PC-3 (cell line): ENCODE measurements around the gene RNF38. TPM values are rescaled to one million over a fixed set of nuclear protein-coding genes. Genes with fewer than 3 reads are reported as not detected.

Experiments
- ATAC-seq: fragments of 200-7000 bp; cut with Tn5 transposase; 2 replicates; pipeline ENCODE4 v1.9.1; 2020; ENCODE audit warnings: mild to moderate bottlenecking, moderate library complexity
- BruUV-seq: library from RNA; stranded (reverse); fragments of 400-500 nt; replicated peaks from 2 replicates; lab custom pipeline; 2021; lab: Mats Ljungman, UMichigan
- CTCF ChIA-PET: fragments of 300-600 bp; sonication (Branson Sonifier 250); formaldehyde crosslinking; loops from one replicate; lab custom pipeline; 2022; ENCODE audit warnings: antibody characterized with exemption; lab: Charles Lee
- POLR2A ChIA-PET: fragments of 300-600 bp; sonication (Branson Sonifier 250); formaldehyde crosslinking; loops from one replicate; lab custom pipeline; 2022; ENCODE audit warnings: antibody characterized with exemption; ENCODE audit not compliant: unreplicated experiment; lab: Charles Lee
- DNase-seq: peaks from one replicate; pipeline ENCODE4 v3.0.0-alpha.2; 2015
- H2AFZ ChIP-seq: fragments of 300-600 bp; sonication (generic); 2 replicates; pipeline ENCODE4 v1.6.0; 2016; ENCODE audit warnings: antibody characterized with exemption, low read length
- H3F3A ChIP-seq: fragments of 300-600 bp; sonication (generic); one replicate; pipeline ENCODE4 v1.6.0; 2017; ENCODE audit warnings: antibody characterized with exemption, low read length, control low read depth, mild to moderate bottlenecking; ENCODE audit not compliant: unreplicated experiment
- H3K27ac ChIP-seq: fragments of 300-600 bp; sonication (generic); 2 replicates; pipeline ENCODE4 v1.5.1; 2016; ENCODE audit warnings: mild to moderate bottlenecking, low read length
- H3K27me3 ChIP-seq: fragments of 300-600 bp; sonication (generic); 2 replicates; pipeline ENCODE4 v1.6.1; 2016; ENCODE audit warnings: low read length, mixed read lengths
- H3K36me3 ChIP-seq: fragments of 300-600 bp; sonication (generic); 2 replicates; pipeline ENCODE4 v1.6.1; 2016; ENCODE audit warnings: low read depth, mixed run types, low read length, mixed read lengths
- H3K4me1 ChIP-seq: fragments of 300-600 bp; sonication (generic); 2 replicates; pipeline ENCODE4 v1.5.1; 2016; ENCODE audit warnings: low read length; ENCODE audit not compliant: insufficient read depth
- H3K4me2 ChIP-seq: fragments of 300-600 bp; sonication (generic); 2 replicates; pipeline ENCODE4 v1.6.0; 2016; ENCODE audit warnings: low read length
- H3K4me3 ChIP-seq: fragments of 300-600 bp; sonication (generic); 2 replicates; pipeline ENCODE4 v1.5.1; 2016; ENCODE audit warnings: mild to moderate bottlenecking, low read length, mixed read lengths
- H3K79me2 ChIP-seq: fragments of 300-600 bp; sonication (generic); 2 replicates; pipeline ENCODE4 v1.6.1; 2017; ENCODE audit warnings: low read length, mixed read lengths
- H3K9ac ChIP-seq: fragments of 300-600 bp; sonication (generic); 2 replicates; pipeline ENCODE4 v1.6.0; 2016; ENCODE audit warnings: mild to moderate bottlenecking, low read length
- H3K9me2 ChIP-seq: fragments of 300-600 bp; sonication (generic); replicated peaks from 2 replicates; pipeline ENCODE4 v1.6.1; 2016; ENCODE audit warnings: mixed run types, low read length, mixed read lengths
- H3K9me3 ChIP-seq: fragments of 300-600 bp; sonication (generic); 2 replicates; pipeline ENCODE4 v1.6.1; 2016; ENCODE audit warnings: low read length, mixed read lengths
- H4K20me1 ChIP-seq: fragments of 300-600 bp; sonication (generic); 2 replicates; pipeline ENCODE4 v1.6.1; 2016; ENCODE audit warnings: low read length, mixed read lengths
- CTCF ChIP-seq: fragments of 300-600 bp; sonication (generic); conservative IDR thresholded peaks from 2 replicates; pipeline ENCODE4 v1.5.1; 2017; ENCODE audit warnings: antibody characterized with exemption, low read depth, mild to moderate bottlenecking, low read length
- EZH2 ChIP-seq: fragments of 300-600 bp; sonication (generic); IDR thresholded peaks from one replicate; pipeline ENCODE4 v1.6.1; 2017; ENCODE audit warnings: antibody characterized with exemption, mild to moderate bottlenecking, low read length; ENCODE audit not compliant: unreplicated experiment
- EZH2phosphoT487 ChIP-seq: fragments of 300-600 bp; sonication (generic); IDR thresholded peaks from 2 replicates; pipeline ENCODE4 v1.6.1; 2018; ENCODE audit warnings: mild to moderate bottlenecking, antibody characterized with exemption, low read length, borderline replicate concordance
- intact Hi-C: fragments of 100-400 bp; cut with micrococcal nuclease; formaldehyde crosslinking; loops from 2 replicates; pipeline ENCODE4 v1.9.0; 2023
- total RNA-seq: library from RNA; depleted of rRNA; stranded (reverse); fragments of >200 nt; gene quantifications from 2 replicates; pipeline ENCODE4 v1.2.3, GENCODE V29; 2014

RNF38 gene
- total RNA-seq, 1 experiment from 2014 or later, result 4.3 TPM

GRCh38 chr9:36316611-36317317 lies 83.3 kb downstream of the RNF38 start:
- H3K4me1 ChIP-seq, result peaks cover 34% of the 10 kb centered on the region
- no peak overlapping the region for H3K9ac ChIP-seq
- no peak overlapping the region for H3K4me2 ChIP-seq
- no peaks in the 10 kb centered on the region for H4K20me1 ChIP-seq
- no peaks in the 10 kb centered on the region for H3K27me3 ChIP-seq
- DNase-seq, result no peak
- intact Hi-C loops, result loop anchor here (1.0 kb wide), 1 partner anchor 20 kb away; no protein-coding TSS in a partner anchor
- no peaks in the 10 kb centered on the region for H3K36me3 ChIP-seq
- no peaks in the 10 kb centered on the region for H3F3A ChIP-seq
- BruUV-seq, result no TSS peak
- H3K79me2 ChIP-seq, result no peaks in the 10 kb centered on the region
- no peaks in the 10 kb centered on the region for H3K9me3 ChIP-seq
- POLR2A ChIA-PET, result no interaction called here
- no peak overlapping the region for H2AFZ ChIP-seq
- H3K27ac ChIP-seq, result peak overlapping the region; percentile 80
- no peaks in the 10 kb centered on the region for H3K9me2 ChIP-seq
- CTCF ChIA-PET, result no interaction called here
- TF ChIP-seq EZH2phosphoT487, result no peak
- no peak for TF ChIP-seq EZH2
- H3K4me3 ChIP-seq, result no peak overlapping the region
- ATAC-seq, result no peak; the same call in 1 of the 2 replicates

- Histone ChIP-seq H3K4me3 (no peak overlapping the region), H3K79me2 (no peaks in the 10 kb centered on the region), H3K27ac (0 out of 2 replicates have a peak overlapping the region, but pooled peaks have one; percentile 80), H3K9me3 (no peaks in the 10 kb centered on the region), H2AFZ (no peak overlapping the region), H3K9ac (no peak overlapping the region), H3F3A (no peaks in the 10 kb centered on the region), H3K27me3 (no peaks in the 10 kb centered on the region), H3K4me1 (peaks cover 34% of the 10 kb centered on the region), H3K36me3 (no peaks in the 10 kb centered on the region), H3K4me2 (no peak overlapping the region), H4K20me1 (no peaks in the 10 kb centered on the region), H3K9me2 (no peaks in the 10 kb centered on the region)
- intact Hi-C loops, result no loop called here
- POLR2A ChIA-PET, result no interaction called here
- TF ChIP-seq EZH2 (no peak), CTCF (no peak), EZH2phosphoT487 (no peak)
- CTCF ChIA-PET, result no interaction called here
- no peak for DNase-seq
- no peak for ATAC-seq
- BruUV-seq, result no TSS peak
Measured at GRCh38 chr9:36316049-36316448, 84.0 kb downstream of the RNF38 start.

- H2AFZ ChIP-seq, result no peak overlapping the region
- no TSS peak for BruUV-seq
- no peaks in the 10 kb centered on the region for H3K9me2 ChIP-seq
- H3K27ac ChIP-seq, result no peak overlapping the region
- H3F3A ChIP-seq, result no peaks in the 10 kb centered on the region
- no peaks in the 10 kb centered on the region for H3K79me2 ChIP-seq
- POLR2A ChIA-PET, result interaction anchor here (0.5 kb wide), 1 partner anchor 108 kb away, joined by 4 read pairs; no protein-coding TSS in a partner anchor
- H3K4me3 ChIP-seq, result no peak overlapping the region
- no peak for TF ChIP-seq EZH2phosphoT487
- no peak for TF ChIP-seq CTCF
- no peak for TF ChIP-seq EZH2
- H3K36me3 ChIP-seq, result no peaks in the 10 kb centered on the region
- no peak for ATAC-seq
- H3K9me3 ChIP-seq, result no peaks in the 10 kb centered on the region
- H3K4me2 ChIP-seq, result no peak overlapping the region
- H3K4me1 ChIP-seq, result peaks cover 30% of the 10 kb centered on the region
- CTCF ChIA-PET, result no interaction called here
- H3K9ac ChIP-seq, result no peak overlapping the region
- no peaks in the 10 kb centered on the region for H4K20me1 ChIP-seq
- DNase-seq, result no peak
- intact Hi-C loops, result no loop called here
- H3K27me3 ChIP-seq, result no peaks in the 10 kb centered on the region
Measured at GRCh38 chr9:36315283-36315682, 84.8 kb downstream of the RNF38 start.
